ENCODE results near the gene NAT8.

NAT8 gene

DNA sequence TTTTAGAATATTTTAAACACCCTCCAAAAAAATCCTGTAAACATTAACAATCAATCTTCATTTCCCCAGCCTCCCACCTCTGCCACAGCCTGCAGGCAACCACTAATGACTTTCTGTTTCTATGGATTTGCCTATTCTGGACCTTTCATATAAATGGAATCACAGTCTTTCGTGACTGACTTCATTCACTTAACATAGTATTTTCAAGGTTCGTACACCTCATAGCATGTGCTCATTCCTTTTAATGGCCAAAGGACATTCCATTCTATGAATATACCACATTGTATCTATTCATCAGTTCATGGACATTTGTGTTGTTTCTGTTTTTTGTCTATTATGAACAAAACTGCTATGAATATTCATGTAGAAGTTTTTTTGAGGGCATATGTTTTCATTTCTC lies 48.5 kb downstream of the NAT8 start:
- TF ChIP-seq, protein P1, sequence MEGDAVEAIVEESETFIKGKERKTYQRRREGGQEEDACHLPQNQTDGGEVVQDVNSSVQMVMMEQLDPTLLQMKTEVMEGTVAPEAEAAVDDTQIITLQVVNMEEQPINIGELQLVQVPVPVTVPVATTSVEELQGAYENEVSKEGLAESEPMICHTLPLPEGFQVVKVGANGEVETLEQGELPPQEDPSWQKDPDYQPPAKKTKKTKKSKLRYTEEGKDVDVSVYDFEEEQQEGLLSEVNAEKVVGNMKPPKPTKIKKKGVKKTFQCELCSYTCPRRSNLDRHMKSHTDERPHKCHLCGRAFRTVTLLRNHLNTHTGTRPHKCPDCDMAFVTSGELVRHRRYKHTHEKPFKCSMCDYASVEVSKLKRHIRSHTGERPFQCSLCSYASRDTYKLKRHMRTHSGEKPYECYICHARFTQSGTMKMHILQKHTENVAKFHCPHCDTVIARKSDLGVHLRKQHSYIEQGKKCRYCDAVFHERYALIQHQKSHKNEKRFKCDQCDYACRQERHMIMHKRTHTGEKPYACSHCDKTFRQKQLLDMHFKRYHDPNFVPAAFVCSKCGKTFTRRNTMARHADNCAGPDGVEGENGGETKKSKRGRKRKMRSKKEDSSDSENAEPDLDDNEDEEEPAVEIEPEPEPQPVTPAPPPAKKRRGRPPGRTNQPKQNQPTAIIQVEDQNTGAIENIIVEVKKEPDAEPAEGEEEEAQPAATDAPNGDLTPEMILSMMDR (conservative IDR thresholded peaks at IDR 0.05; ENCODE audit: low read depth, low read length) = no peak
- DNase-seq (ENCODE audit: low read depth) = peak; percentile 28
- H3K4me3 ChIP-seq (ENCODE audit: low read depth, low read length) = no peak overlapping the region
